ENCODE data around the gene BMPR1B.

BMPR1B gene

DNA sequence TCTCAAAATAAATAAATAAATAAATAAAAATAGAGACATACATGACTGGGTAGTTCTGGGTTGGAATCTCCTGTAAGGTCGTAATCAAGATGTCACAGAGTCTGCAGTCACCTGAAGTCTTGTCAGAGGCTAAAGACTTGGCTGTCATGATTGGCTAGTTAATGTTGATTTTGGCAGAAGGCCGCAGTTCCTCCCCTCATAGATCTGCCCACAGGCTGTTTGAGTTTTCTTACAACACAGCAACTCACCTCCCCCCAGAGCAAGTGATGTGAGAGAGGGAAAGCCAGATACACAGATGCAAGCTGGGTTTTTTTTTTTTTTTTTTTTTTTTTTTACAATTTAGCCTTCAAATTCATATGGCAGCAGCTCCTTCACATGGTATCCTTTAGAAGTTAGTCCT lies 36.4 kb upstream of the BMPR1B start:
- Histone ChIP-seq H3K9ac (ENCODE audit: low read depth, low read length, poor library complexity) (no peak overlapping the region), H3K4ac (ENCODE audit: low read length) (no peak overlapping the region), H3K27me3 (ENCODE audit: control insufficient read depth in 3 of 3, insufficient read depth in 3 of 3, low read depth in 1 of 3, low read length in 3 of 3) (no peaks in the 10 kb centered on the region), H3K23ac (ENCODE audit: low read depth, low read length, poor library complexity) (no peak overlapping the region), H4K91ac (ENCODE audit: low read depth, low read length, poor library complexity) (no peak overlapping the region), H4K8ac (ENCODE audit: low read depth, low read length) (no peak overlapping the region), H2BK12ac (ENCODE audit: low read length) (no peak overlapping the region), H3K9me3 (replicated peaks in 1 of 2; ENCODE audit: control insufficient read depth in 2 of 2, insufficient read depth in 1 of 2, low read depth in 1 of 2, low read length in 2 of 2) (no peaks in the 10 kb centered on the region), H3K79me1 (ENCODE audit: low read depth, low read length) (no peaks in the 10 kb centered on the region), H3K4me1 (ENCODE audit: control insufficient read depth in 2 of 2, insufficient read depth in 1 of 2, low read depth in 1 of 2, low read length in 2 of 2) (peaks cover 0 to 4% of the 10 kb centered on the region in 2 donors), H3K4me3 (ENCODE audit: low read length in 2 of 2) (no peak overlapping the region), H3K36me3 (replicated peaks in 1 of 2; ENCODE audit: control insufficient read depth in 2 of 2, insufficient read depth in 2 of 2, low read length in 2 of 2) (no peaks in the 10 kb centered on the region), H2BK120ac (ENCODE audit: low read depth, low read length) (no peak overlapping the region), H2BK15ac (ENCODE audit: low read length) (no peak overlapping the region), H2BK5ac (ENCODE audit: low read length) (no peak overlapping the region), H3K27ac (replicated peaks; ENCODE audit: low read length) (no peak overlapping the region), H3K18ac (ENCODE audit: low read length) (no peak overlapping the region), H3K14ac (ENCODE audit: low read length) (no peak overlapping the region), H3K4me2 (ENCODE audit: insufficient read depth, low read length, poor library complexity, severe bottlenecking) (no peak overlapping the region), H2AK5ac (ENCODE audit: low read depth, low read length) (no peak overlapping the region), H2AFZ (ENCODE audit: low read length) (no peak overlapping the region)
- WGBS, 2 donors (ENCODE audit: extremely low coverage in 2 of 2, insufficient read length in 2 of 2, insufficient replicate concordance in 1 of 2): no CpG with 5 or more reads among the region's 2 CpGs
- DNase-seq (ENCODE audit: low spot score): no peak

DNA sequence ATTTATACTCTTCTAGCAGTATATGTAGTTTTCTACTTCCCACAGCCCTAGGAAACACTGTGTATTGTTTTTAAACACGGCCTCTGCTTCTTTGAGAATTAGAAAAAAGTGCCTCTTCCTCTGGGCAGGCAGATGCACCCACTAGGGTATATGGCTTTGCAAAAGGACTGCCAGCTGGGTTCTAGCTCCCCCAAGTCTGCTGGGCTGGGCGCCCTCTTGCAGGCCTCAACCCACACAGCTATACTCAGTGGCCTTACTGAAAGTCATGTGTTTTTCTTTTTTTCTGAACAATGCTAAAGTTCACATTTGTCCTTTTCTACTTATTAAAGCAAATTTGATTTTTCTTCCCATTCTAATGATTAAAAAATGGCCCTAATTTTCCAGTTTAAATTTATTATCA lies 35.5 kb upstream of the BMPR1B start:
- Histone ChIP-seq H3K4ac (ENCODE audit: low read length) (no peak overlapping the region), H3K4me1 (ENCODE audit: control insufficient read depth in 2 of 2, insufficient read depth in 1 of 2, low read depth in 1 of 2, low read length in 2 of 2) (peaks cover 0 to 7% of the 10 kb centered on the region in 2 donors), H3K23ac (ENCODE audit: low read depth, low read length, poor library complexity) (no peak overlapping the region), H3K79me1 (ENCODE audit: low read depth, low read length) (no peaks in the 10 kb centered on the region), H2BK5ac (ENCODE audit: low read length) (no peak overlapping the region), H2AK5ac (ENCODE audit: low read depth, low read length) (no peak overlapping the region), H3K4me3 (ENCODE audit: low read length in 2 of 2) (no peak overlapping the region), H3K14ac (ENCODE audit: low read length) (no peak overlapping the region), H2BK120ac (ENCODE audit: low read depth, low read length) (no peak overlapping the region), H4K91ac (ENCODE audit: low read depth, low read length, poor library complexity) (no peak overlapping the region), H3K18ac (ENCODE audit: low read length) (no peak overlapping the region), H2BK12ac (ENCODE audit: low read length) (no peak overlapping the region), H3K36me3 (replicated peaks in 1 of 2; ENCODE audit: control insufficient read depth in 2 of 2, insufficient read depth in 2 of 2, low read length in 2 of 2) (no peaks in the 10 kb centered on the region), H4K8ac (ENCODE audit: low read depth, low read length) (no peak overlapping the region), H3K27ac (replicated peaks; ENCODE audit: low read length) (no peak overlapping the region), H3K9ac (ENCODE audit: low read depth, low read length, poor library complexity) (no peak overlapping the region), H2BK15ac (ENCODE audit: low read length) (no peak overlapping the region), H3K9me3 (replicated peaks in 1 of 2; ENCODE audit: control insufficient read depth in 2 of 2, insufficient read depth in 1 of 2, low read depth in 1 of 2, low read length in 2 of 2) (no peaks in the 10 kb centered on the region), H2AFZ (ENCODE audit: low read length) (peak overlapping the region; percentile 42), H3K4me2 (ENCODE audit: insufficient read depth, low read length, poor library complexity, severe bottlenecking) (no peak overlapping the region), H3K27me3 (ENCODE audit: control insufficient read depth in 3 of 3, insufficient read depth in 3 of 3, low read depth in 1 of 3, low read length in 3 of 3) (no peaks in the 10 kb centered on the region)
- no CpG with 5 or more reads among the region's 2 CpGs for WGBS, 2 donors (ENCODE audit: extremely low coverage in 2 of 2, insufficient read length in 2 of 2, insufficient replicate concordance in 1 of 2)
- no peak for DNase-seq (ENCODE audit: low spot score)

DNA sequence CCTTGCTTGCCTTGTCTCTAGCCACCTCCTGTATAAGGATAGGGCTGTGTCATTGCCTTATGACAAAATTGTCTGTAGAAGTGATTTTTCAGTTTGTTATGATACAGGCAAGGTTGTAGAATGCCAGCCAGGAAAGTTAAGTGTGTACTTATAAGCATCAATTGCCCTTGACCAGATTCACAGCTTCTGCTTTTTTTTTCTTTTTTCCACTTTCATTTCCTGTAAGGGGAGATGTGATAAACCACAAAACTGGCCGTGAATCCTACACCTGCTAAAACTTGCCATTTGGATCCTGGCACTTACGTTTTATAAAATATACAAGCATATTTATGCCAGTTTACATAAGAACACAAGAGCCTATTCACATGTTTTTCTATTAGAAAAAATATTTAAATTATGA lies 35.0 kb upstream of the BMPR1B start:
- Histone ChIP-seq H3K14ac (ENCODE audit: low read length) (no peak overlapping the region), H4K8ac (ENCODE audit: low read depth, low read length) (no peak overlapping the region), H2AK5ac (ENCODE audit: low read depth, low read length) (no peak overlapping the region), H3K27ac (replicated peaks; ENCODE audit: low read length) (no peak overlapping the region), H3K9ac (ENCODE audit: low read depth, low read length, poor library complexity) (no peak overlapping the region), H3K79me1 (ENCODE audit: low read depth, low read length) (no peaks in the 10 kb centered on the region), H3K9me3 (replicated peaks in 1 of 2; ENCODE audit: control insufficient read depth in 2 of 2, insufficient read depth in 1 of 2, low read depth in 1 of 2, low read length in 2 of 2) (no peaks in the 10 kb centered on the region), H3K4ac (ENCODE audit: low read length) (no peak overlapping the region), H2BK5ac (ENCODE audit: low read length) (no peak overlapping the region), H3K18ac (ENCODE audit: low read length) (no peak overlapping the region), H3K4me1 (ENCODE audit: control insufficient read depth in 2 of 2, insufficient read depth in 1 of 2, low read depth in 1 of 2, low read length in 2 of 2) (peaks cover 0 to 8% of the 10 kb centered on the region in 2 donors), H2BK120ac (ENCODE audit: low read depth, low read length) (no peak overlapping the region), H3K27me3 (ENCODE audit: control insufficient read depth in 3 of 3, insufficient read depth in 3 of 3, low read depth in 1 of 3, low read length in 3 of 3) (no peaks in the 10 kb centered on the region), H3K36me3 (replicated peaks in 1 of 2; ENCODE audit: control insufficient read depth in 2 of 2, insufficient read depth in 2 of 2, low read length in 2 of 2) (no peaks in the 10 kb centered on the region), H2BK15ac (ENCODE audit: low read length) (no peak overlapping the region), H3K23ac (ENCODE audit: low read depth, low read length, poor library complexity) (no peak overlapping the region), H4K91ac (ENCODE audit: low read depth, low read length, poor library complexity) (no peak overlapping the region), H2BK12ac (ENCODE audit: low read length) (no peak overlapping the region), H2AFZ (ENCODE audit: low read length) (no peak overlapping the region), H3K4me3 (ENCODE audit: low read length in 2 of 2) (no peak overlapping the region), H3K4me2 (ENCODE audit: insufficient read depth, low read length, poor library complexity, severe bottlenecking) (no peak overlapping the region)
- no peak for DNase-seq (ENCODE audit: low spot score)
- no CpG with 5 or more reads among the region's 2 CpGs for WGBS, 2 donors (ENCODE audit: extremely low coverage in 2 of 2, insufficient read length in 2 of 2, insufficient replicate concordance in 1 of 2)

DNA sequence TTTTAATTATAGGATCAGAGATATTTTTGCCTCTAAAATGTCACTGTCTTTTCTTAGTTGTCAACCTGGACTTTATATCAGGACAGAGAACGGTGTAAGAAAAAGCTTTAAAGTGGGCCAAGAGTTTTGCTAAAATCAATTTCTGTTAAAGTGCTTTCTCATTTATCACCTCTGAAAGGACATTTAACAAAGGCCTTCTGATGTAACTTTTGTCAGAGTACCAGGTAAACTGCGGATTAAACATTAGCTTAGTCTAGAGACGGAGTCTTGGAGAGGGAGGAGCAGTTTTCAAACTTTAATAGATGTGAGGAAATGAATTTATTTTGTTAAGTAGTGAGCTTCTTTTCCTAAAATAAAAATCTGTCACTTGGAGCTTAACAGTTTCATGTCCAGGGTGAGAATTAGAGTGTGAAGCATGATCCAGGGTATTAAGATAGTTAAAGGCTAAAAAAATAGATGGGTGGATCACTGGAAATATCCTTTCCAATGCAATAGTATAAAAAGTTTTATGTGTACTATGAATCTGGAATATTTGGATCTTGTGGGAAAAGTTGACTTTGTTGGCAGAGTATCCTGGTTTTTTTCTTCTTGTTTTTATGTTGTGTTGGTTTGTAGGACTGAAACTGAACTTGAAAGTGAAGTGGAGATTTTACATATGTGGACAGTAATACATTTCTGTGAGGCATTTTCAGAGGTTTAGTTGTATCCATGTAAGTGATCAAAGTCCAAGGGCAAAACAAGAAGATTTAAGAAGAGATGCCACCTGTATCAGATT lies 33.6 kb upstream of the BMPR1B start:
- Histone ChIP-seq H3K4me1 (ENCODE audit: control insufficient read depth in 2 of 2, insufficient read depth in 1 of 2, low read depth in 1 of 2, low read length in 2 of 2) (peaks cover 0 to 8% of the 10 kb centered on the region in 2 donors), H3K79me1 (ENCODE audit: low read depth, low read length) (no peaks in the 10 kb centered on the region), H2BK12ac (ENCODE audit: low read length) (no peak overlapping the region), H3K4me2 (ENCODE audit: insufficient read depth, low read length, poor library complexity, severe bottlenecking) (no peak overlapping the region), H3K9ac (ENCODE audit: low read depth, low read length, poor library complexity) (no peak overlapping the region), H3K9me3 (replicated peaks in 1 of 2; ENCODE audit: control insufficient read depth in 2 of 2, insufficient read depth in 1 of 2, low read depth in 1 of 2, low read length in 2 of 2) (no peaks in the 10 kb centered on the region), H3K14ac (ENCODE audit: low read length) (no peak overlapping the region), H4K8ac (ENCODE audit: low read depth, low read length) (no peak overlapping the region), H3K18ac (ENCODE audit: low read length) (no peak overlapping the region), H3K36me3 (replicated peaks in 1 of 2; ENCODE audit: control insufficient read depth in 2 of 2, insufficient read depth in 2 of 2, low read length in 2 of 2) (no peaks in the 10 kb centered on the region), H2AK5ac (ENCODE audit: low read depth, low read length) (no peak overlapping the region), H3K4ac (ENCODE audit: low read length) (no peak overlapping the region), H3K27ac (replicated peaks; ENCODE audit: low read length) (no peak overlapping the region), H2AFZ (ENCODE audit: low read length) (no peak overlapping the region), H2BK15ac (ENCODE audit: low read length) (no peak overlapping the region), H3K4me3 (ENCODE audit: low read length in 2 of 2) (no peak overlapping the region), H2BK5ac (ENCODE audit: low read length) (no peak overlapping the region), H3K23ac (ENCODE audit: low read depth, low read length, poor library complexity) (no peak overlapping the region), H3K27me3 (ENCODE audit: control insufficient read depth in 3 of 3, insufficient read depth in 3 of 3, low read depth in 1 of 3, low read length in 3 of 3) (no peaks in the 10 kb centered on the region), H2BK120ac (ENCODE audit: low read depth, low read length) (no peak overlapping the region), H4K91ac (ENCODE audit: low read depth, low read length, poor library complexity) (no peak overlapping the region)
- no CpG with 5 or more reads among the region's 3 CpGs for WGBS, 2 donors (ENCODE audit: extremely low coverage in 2 of 2, insufficient read length in 2 of 2, insufficient replicate concordance in 1 of 2)
- DNase-seq (ENCODE audit: low spot score): no peak
